SU-DHL-6 (cell line): ENCODE measurements around the gene ENTREP3.

Source experiments
- H2AFZ ChIP-seq: fragments of 200-600 bp; sonication (generic); 2 replicates; pipeline ENCODE4 v1.6.1; 2014; ENCODE audit warnings: low read depth, mild to moderate bottlenecking, moderate library complexity, mixed read lengths, antibody characterized with exemption, low read length; ENCODE audit not compliant: severe bottlenecking
- H3F3A ChIP-seq: fragments of 200-600 bp; shearing (Covaris generic); 2 replicates; pipeline ENCODE4 v1.6.0; 2016; ENCODE audit warnings: antibody characterized with exemption, mild to moderate bottlenecking; ENCODE audit not compliant: insufficient read depth
- H3K27ac ChIP-seq: fragments of 200-600 bp; sonication (generic); 2 replicates; pipeline ENCODE4 v1.5.1; 2016; ENCODE audit warnings: low read depth, mild to moderate bottlenecking, low read length, moderate library complexity, mixed read lengths
- H3K27me3 ChIP-seq: fragments of 200-600 bp; sonication (generic), shearing (Covaris generic); 2 replicates; pipeline ENCODE4 v1.6.0; 2014; ENCODE audit warnings: mild to moderate bottlenecking, low read length
- H3K36me3 ChIP-seq: fragments of 200-600 bp; sonication (generic); 2 replicates; pipeline ENCODE4 v1.6.1; 2014; ENCODE audit warnings: mild to moderate bottlenecking, low read length, mixed read lengths
- H3K4me2 ChIP-seq: fragments of 300-600, 200-600 bp; shearing (Covaris generic), sonication (generic); 2 replicates; pipeline ENCODE4 v1.6.0; 2014; ENCODE audit warnings: low read length, low read depth, mild to moderate bottlenecking; ENCODE audit not compliant: poor library complexity, severe bottlenecking
- H3K4me3 ChIP-seq: fragments of 200-600 bp; sonication (generic); 2 replicates; pipeline ENCODE4 v1.5.1; 2014; ENCODE audit warnings: antibody characterized with exemption, low read length, mild to moderate bottlenecking, mixed read lengths; ENCODE audit not compliant: insufficient read depth, poor library complexity, severe bottlenecking
- H3K79me2 ChIP-seq: fragments of 200-600 bp; sonication (generic); 2 replicates; pipeline ENCODE4 v1.6.1; 2014; ENCODE audit warnings: mild to moderate bottlenecking, low read length, moderate library complexity; ENCODE audit not compliant: insufficient read depth
- H3K9ac ChIP-seq: fragments of 200-600 bp; sonication (generic); 2 replicates; pipeline ENCODE4 v1.7.0; 2014; ENCODE audit warnings: mild to moderate bottlenecking, low read length
- H3K9me2 ChIP-seq: fragments of 200-600 bp; sonication (generic); replicated peaks from 2 replicates; pipeline ENCODE4 v1.6.1; 2014; ENCODE audit warnings: low read length; ENCODE audit not compliant: insufficient read depth
- H3K9me3 ChIP-seq: fragments of 200-600 bp; sonication (generic); 2 replicates; pipeline ENCODE4 v1.6.1; 2014; ENCODE audit warnings: low read length, mixed read lengths; ENCODE audit not compliant: insufficient read depth
- H4K20me1 ChIP-seq: fragments of 200-600 bp; sonication (generic); 2 replicates; pipeline ENCODE4 v1.6.1; 2014; ENCODE audit warnings: low read depth, mild to moderate bottlenecking, antibody characterized with exemption, low read length, moderate library complexity, mixed read lengths
- CTCF ChIP-seq: fragments of 200-600 bp; sonication (generic); IDR thresholded peaks from one replicate; pipeline ENCODE4 v1.5.1; 2017; ENCODE audit warnings: antibody characterized with exemption, mild to moderate bottlenecking, low read length, moderate library complexity; ENCODE audit not compliant: insufficient read depth, poor library complexity, severe bottlenecking
- EZH2phosphoT487 ChIP-seq: fragments of 200-600 bp; sonication (generic), shearing (Covaris generic); conservative IDR thresholded peaks from 2 replicates; pipeline ENCODE4 v1.6.1; 2018; ENCODE audit warnings: mild to moderate bottlenecking, antibody characterized with exemption, low read length, moderate library complexity, mixed read lengths

Gene ENTREP3

DNA sequence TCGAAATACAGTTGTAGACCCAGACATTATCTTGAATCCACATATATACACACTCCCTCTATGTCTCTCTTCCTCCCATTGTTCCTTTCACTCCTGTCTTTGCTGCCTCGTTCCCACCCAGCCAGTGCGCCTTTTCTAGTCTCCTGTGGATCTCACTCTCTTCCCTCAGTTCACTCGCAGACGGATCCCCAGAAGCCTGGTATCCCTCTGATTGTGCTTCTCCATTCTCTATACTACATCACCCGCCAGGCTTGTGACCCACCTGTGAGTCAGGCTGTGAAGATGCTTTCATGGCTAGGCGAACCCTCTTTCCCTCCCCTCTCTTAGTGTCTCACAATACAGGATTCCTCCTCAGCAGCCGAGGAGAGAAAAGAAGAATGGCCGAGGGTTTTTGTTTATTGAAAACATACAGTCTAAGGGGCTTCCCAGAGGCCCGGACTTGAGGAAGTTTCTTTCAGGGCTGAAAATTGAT, 23.4 kb upstream of the ENTREP3 start:
- H3K9me2 ChIP-seq: no peaks in the 10 kb centered on the region
- H3K79me2 ChIP-seq: peaks cover 7% of the 10 kb centered on the region; the same call in 1 of the 2 replicates
- H3K4me2 ChIP-seq: peak overlapping the region; percentile 83
- no peaks in the 10 kb centered on the region for H4K20me1 ChIP-seq
- no peaks in the 10 kb centered on the region for H3K27me3 ChIP-seq
- no peaks in the 10 kb centered on the region for H3K9me3 ChIP-seq
- no peak overlapping the region for H3K27ac ChIP-seq
- H2AFZ ChIP-seq: no peak overlapping the region
- peak overlapping the region; percentile 82; the same call in 1 of the 2 replicates for H3K9ac ChIP-seq
- no peaks in the 10 kb centered on the region for H3K36me3 ChIP-seq
- H3K4me3 ChIP-seq: no peak overlapping the region
- TF ChIP-seq CTCF (no peak), EZH2phosphoT487 (no peak)
- H3F3A ChIP-seq: peaks cover 36% of the 10 kb centered on the region

GRCh38 chr1:155277902-155278688, 22.8 kb upstream of the ENTREP3 start:
- Histone ChIP-seq H2AFZ (peak overlapping the region; percentile 89), H3F3A (peaks cover 36% of the 10 kb centered on the region), H3K36me3 (no peaks in the 10 kb centered on the region), H3K27me3 (no peaks in the 10 kb centered on the region), H3K9ac (peak overlapping the region; percentile 82), H3K27ac (peak overlapping the region; percentile 55), H4K20me1 (no peaks in the 10 kb centered on the region), H3K9me2 (no peaks in the 10 kb centered on the region), H3K79me2 (peaks cover 12% of the 10 kb centered on the region), H3K4me3 (peak overlapping the region; percentile 75), H3K9me3 (no peaks in the 10 kb centered on the region), H3K4me2 (peak overlapping the region; percentile 83)
- TF ChIP-seq CTCF: no peak
- TF ChIP-seq EZH2phosphoT487: no peak

GRCh38 chr1:155277070-155277901, 22.0 kb upstream of the ENTREP3 start, which contains the start of gene HCN3:
Gene HCN3, plus strand, starts transcription at chr1:155277463. Its CDS starts 128 bp downstream, at chr1:155277591.
- TF ChIP-seq CTCF: peak; percentile 83
- no peak for TF ChIP-seq EZH2phosphoT487
- H3K27me3 ChIP-seq: no peaks in the 10 kb centered on the region
- no peaks in the 10 kb centered on the region for H3K9me3 ChIP-seq
- H3K36me3 ChIP-seq: no peaks in the 10 kb centered on the region
- H3K9me2 ChIP-seq: no peaks in the 10 kb centered on the region
- no peaks in the 10 kb centered on the region for H4K20me1 ChIP-seq
- H2AFZ ChIP-seq: peak within 1 kb of the TSS; percentile 89
- H3K9ac ChIP-seq: peak within 1 kb of the TSS; percentile 82
- H3K79me2 ChIP-seq: peaks cover 20% of the 10 kb centered on the region
- H3F3A ChIP-seq: peaks cover 36% of the 10 kb centered on the region
- peak within 1 kb of the TSS; percentile 83 for H3K4me2 ChIP-seq
- H3K27ac ChIP-seq: peak within 1 kb of the TSS; percentile 55
- peak within 1 kb of the TSS; percentile 75 for H3K4me3 ChIP-seq
